Skin epidermis (tissue), 12 donors: Measurements from ENCODE around the gene KCNC1.
A peak's percentile ranks its signal among the peaks of the same experiment; 100 is the strongest.

ENCODE experiments used
- H3K27ac ChIP-seq, 21 experiments: fragments of 200-600 bp; sonication (generic) in 11 of 21; one replicate each; pipeline ENCODE4 v1.5.0; 2020; ENCODE audit warnings: mild to moderate bottlenecking in 3 of 21, inconsistent platforms in 2 of 21, moderate library complexity in 2 of 21
- H3K4me3 ChIP-seq, 7 experiments: fragments of 200-600 bp; sonication (generic) in 2 of 7; one replicate each; pipeline ENCODE4 v1.5.0; 2020; ENCODE audit warnings: inconsistent platforms in 2 of 7, mild to moderate bottlenecking in 2 of 7, moderate library complexity in 1 of 7

KCNC1 gene

DNA sequence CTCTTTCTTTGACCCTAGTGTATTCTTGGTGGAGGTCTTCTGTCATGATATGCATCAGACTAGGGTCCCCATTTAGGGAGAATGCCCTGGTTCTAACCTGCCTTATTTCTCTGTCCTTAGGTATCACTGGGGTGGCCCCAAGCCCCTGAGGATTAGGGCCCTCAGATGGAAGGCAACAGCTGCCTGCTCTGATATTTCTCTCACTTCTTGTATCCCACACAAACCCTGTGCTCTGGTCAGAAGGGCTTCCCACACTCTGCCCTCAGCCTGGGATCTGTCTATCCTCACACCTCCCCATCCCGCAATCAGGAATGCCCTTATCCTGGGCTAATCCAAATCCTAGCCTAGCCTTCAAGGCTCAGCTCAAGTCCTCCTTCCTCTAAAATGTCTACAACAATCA is 75.5 kb downstream of the KCNC1 start:
- Histone ChIP-seq H3K27ac (no peak overlapping the region), H3K4me3 (no peak overlapping the region)

DNA sequence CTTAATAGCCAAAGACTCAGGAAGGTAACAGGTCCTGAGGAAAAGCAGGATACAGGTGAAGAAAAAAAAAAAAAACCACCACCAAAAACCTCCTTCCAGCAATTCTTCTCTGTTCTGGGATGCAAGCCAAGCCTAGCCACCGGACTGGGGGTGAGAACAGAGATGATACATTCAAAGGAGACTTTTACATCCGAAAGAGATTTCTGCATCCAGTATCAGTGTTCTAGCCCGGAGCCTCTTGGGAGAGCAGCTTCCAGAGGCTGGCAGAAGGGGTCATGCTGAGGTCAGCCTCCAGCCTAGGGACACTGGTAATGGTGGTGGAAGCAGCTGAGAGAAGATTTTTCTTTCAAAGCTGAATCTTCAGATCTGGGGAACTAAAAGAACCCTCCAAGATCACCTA is 76.2 kb downstream of the KCNC1 start:
- Histone ChIP-seq H3K27ac (no peak overlapping the region), H3K4me3 (no peak overlapping the region)

DNA sequence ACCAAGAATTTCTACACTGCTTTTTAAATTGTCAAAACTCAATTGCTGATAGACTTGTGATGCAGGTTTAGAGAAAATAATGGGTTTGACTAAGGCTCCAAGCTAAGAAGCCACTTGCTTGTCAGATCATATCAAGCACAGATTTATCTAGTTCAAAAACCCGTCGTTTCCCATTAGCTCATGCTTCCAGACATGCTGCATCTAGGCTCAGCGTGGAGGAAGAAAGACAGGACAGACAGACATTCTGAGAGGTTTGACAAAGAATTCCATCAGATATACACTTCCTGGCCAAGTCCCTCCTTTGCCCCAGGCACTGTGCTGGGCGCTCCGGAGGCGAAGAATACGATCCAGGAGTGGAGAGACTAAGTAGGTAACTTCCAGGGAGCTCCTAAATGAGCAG is 76.8 kb downstream of the KCNC1 start:
- H3K4me3 ChIP-seq, result no peak overlapping the region
- H3K27ac ChIP-seq, result no peak overlapping the region

DNA sequence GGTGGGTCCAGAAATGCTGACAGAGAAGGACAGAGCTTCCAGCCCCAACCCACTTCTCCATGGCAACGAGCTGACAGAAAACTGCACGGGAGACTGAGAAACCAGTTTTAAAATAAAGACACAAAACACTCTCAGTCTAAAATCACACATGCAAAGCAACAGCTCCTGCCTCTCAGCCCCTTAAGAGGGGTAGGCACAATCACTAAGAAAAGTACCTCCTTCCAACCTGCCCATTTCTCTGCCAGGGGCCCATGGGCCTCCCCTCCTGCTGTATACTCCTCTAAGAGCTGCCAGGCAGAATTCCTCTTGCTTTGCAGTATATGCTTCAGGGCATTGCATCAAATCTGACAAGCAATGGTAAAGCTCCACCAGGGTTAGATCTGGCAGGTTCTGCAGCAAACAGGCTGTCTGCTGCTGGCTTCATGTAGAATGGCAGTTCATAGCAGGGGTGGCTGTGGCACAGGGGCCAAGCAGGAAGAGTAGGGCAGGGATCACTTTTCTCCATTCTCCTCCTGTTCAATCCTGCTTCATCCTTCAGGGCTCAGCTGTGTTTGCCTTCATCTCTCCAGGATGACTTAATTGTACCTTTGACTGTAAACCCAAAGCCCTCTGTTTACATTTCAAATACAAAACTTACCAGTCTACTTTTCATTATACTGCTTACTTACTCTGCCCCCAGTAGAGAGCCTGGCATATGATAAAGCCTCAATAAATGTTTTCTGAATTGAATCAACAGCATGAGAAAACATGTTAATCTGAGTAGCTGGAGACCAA is 77.7 kb downstream of the KCNC1 start:
- no peak overlapping the region for H3K27ac ChIP-seq
- H3K4me3 ChIP-seq, result no peak overlapping the region

DNA sequence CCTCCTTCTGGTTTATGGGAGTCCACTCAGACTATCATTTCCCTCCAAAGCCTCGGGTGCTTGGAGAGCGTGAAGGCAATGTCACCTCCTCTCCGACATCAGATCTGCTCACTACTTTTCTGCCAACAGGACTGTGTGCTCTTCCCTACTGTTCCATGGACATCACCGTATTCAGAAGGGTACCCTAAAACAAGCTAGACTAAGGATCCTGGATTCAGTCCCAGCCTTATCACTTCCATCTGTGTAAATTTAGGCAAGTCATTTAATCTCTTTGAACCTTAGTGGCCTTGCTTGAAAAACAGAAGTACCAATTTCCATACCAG is 78.2 kb downstream of the KCNC1 start:
- H3K27ac ChIP-seq, result no peak overlapping the region

DNA sequence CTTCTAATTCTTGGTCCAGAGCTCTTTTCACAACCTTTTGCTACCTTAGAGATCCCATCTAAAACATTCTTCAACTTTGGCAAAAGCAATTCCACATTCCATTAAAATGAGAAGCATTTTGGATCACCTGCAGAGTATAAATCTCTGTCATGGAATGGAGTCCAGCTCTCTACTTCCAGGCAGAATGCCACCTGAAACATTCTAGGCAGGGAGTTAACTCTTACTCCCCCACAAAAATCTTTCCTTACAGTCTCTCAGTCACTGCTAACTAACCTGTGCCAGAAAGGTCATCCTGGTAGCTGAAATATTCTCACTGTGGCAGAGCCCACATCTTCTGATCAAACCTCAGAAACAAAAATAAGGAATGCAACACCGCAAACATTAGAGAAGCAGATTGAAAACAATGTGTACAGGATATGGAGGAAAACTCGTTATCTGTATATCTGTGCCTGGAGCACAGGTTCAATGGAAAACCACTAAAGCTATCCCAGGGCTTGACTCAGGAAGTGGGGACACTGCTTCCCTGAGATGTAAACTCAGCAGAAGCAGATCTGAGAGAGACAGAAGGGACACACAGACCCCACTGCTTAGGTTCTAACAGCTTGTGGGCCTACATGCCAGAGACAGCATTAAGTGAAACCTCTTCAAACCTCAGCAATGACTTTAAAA is 78.9 kb downstream of the KCNC1 start:
- no peak overlapping the region for H3K4me3 ChIP-seq
- no peak overlapping the region for H3K27ac ChIP-seq

More for the DNA sequence above, 78.2 kb downstream of the KCNC1 start:
- H3K4me3 ChIP-seq, result no peak overlapping the region

DNA sequence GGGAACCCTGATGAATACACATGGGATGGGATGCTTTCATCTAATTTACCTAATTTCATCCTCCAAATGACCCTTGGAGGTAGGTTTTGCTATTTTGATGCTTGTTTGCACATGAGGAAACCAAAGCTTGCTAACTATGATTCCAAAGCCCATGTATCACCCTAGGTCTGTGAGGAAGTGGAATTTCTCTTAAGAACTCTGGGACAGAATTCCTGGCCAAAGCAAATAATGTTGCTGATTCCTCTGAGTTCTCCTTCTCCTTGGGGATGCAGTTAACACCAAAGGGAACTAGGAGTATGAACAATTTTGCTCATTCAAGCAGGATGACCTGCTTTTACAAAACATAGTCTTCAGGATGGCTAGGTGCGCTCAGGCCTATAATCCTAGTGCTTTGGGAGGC is 80.0 kb downstream of the KCNC1 start:
- Histone ChIP-seq H3K27ac (no peak overlapping the region), H3K4me3 (no peak overlapping the region)

DNA sequence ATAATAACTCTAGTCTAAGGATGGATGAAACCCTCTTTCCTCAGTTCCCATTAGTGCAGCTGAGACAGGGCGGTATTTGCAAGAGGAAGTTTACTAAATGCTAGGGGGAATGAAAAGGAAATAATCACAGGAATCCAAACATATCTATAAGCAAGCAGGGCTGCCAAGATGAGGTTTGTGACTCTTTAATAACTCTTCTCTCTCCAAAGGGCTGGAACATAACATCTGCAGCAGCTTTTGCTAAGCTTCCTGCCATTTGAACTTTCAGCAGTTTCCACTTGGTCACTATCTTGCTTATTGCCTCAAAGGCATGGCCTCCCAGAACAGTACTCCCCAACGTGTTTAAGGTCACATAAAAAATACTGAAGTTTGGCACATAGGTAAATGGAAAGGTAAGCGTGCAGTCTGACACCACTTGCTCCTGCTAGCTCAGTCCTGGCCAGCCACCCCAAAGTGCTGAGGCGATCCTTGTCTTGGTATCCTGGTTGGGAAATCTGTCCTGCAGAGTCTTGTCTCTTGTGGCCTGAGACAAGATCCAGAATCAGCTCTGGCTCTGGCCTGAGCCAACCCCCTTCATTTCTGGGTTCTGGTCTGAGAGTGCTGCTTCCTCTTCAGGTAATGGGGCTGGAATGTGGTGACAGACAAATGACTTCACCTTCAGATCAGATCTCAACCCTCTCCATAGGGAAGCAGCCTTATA is 81.8 kb downstream of the KCNC1 start:
- Histone ChIP-seq H3K27ac (no peak overlapping the region), H3K4me3 (no peak overlapping the region)

DNA sequence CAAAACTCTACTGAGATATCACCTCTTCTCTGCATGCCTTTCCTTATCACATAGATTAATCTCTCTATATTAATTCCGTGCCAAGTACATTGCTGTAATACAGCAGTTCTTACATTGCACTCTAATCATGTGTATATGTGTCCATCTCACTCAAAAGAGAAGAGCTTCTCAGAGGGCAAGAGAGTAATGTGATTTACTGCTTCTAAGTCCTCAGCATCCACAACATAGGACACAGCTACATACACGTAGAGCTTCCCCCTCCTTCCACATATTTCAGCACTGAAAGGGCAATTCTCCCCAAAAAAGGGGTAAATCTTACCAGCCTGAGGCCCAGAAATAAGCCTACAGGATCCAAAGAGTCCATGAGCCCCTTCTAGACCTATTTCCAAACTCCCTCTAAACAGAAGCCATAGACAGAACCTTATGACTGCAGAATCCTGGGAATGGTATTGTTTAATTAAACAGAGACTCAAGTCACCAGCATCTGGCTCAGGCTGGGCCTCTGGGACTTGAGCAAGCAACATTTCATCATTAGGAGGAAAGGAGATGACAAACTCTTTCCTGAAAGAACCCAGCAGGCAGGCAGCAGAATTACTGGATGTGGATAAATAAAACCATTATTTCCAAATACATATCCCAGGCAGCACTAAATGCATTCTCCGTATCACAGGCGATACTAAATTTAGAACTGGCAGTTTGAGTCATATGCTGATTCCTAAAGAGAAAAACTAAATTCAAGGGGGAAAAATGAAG is 87.2 kb downstream of the KCNC1 start:
- Histone ChIP-seq H3K4me3 (no peak overlapping the region), H3K27ac (no peak overlapping the region)

DNA sequence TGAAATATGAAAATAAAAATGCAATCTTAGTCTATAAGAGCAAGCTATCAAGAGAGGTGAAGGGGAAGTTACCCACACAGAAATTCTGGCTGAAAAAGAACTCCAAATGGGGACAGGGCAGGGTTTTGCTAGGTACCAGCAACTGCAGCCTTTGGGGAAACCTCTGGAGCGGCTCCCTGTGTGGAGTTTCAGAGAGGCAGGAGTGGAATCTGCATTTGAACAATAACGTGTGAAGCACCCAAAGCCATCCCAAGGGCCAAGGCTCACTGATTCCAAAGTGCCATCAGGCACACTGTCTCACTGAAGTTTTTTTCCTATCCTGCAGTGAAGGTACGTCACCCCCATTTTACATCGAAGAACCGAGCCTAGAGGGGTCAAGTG is 87.8 kb downstream of the KCNC1 start:
- Histone ChIP-seq H3K4me3 (no peak overlapping the region), H3K27ac (no peak overlapping the region)

DNA sequence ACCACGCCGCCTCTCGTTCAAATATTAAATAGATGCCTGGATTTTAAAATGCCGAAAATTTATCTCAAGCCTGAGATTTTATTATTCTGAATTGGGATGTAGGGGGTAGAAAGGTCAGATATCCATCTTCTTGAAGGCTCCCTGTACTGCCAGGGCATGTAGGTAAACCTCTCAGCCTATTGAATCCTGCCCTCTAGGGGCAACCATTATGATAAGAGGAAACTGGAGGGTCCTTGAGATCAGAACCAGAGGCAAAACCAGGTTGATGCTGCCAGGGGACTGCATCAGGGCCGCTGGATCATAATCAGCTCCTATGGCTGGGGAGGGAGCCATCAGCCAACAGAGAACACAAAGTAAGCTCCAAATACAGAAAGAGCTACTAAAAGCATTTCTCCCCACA is 92.4 kb downstream of the KCNC1 start:
- no peak overlapping the region for H3K4me3 ChIP-seq
- no peak overlapping the region for H3K27ac ChIP-seq

DNA sequence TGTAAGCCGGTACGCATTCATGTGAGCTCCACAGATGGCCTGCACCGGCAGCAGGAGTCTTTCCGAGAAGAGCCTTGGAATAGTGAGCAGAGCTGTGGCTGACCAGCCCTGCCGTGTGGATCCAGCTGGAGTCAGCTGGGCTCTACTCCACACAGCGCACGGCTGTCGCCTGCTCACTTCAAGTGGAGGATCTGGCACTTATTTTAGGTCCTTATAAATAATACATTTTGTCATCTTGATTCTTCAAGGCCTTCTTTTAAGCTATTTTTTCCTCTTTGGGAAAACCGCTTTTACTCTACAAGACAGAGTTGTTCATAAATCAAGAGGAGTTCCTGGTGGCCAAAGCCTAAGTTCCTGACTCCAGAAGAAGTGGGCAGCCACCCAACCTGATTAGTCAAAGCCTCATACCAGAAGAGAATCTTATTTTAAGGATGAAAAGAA is 93.8 kb downstream of the KCNC1 start:
- Histone ChIP-seq H3K27ac (peak overlapping the region in 1 of 21 experiments; percentile 7), H3K4me3 (no peak overlapping the region)

DNA sequence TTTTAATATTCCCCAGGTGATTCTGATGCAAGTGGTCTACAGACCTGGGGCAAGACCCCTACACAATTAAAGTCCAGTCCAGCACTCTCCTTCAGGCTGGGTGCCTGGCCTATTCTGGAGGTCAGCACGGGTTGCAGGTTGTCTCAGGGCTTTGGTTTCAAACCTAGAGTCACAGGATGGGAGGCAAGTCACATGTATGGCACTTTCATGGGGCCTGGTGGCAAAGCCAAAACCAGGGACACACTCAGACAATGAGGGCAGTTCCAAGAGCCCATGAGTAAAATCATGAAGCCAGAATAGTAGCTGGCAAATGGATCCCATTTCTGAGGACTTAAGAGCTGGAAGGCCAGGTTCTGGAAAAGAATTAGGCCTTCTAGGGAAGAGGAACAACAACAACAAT is 96.6 kb downstream of the KCNC1 start:
- H3K27ac ChIP-seq, result no peak overlapping the region
- no peak overlapping the region for H3K4me3 ChIP-seq

DNA sequence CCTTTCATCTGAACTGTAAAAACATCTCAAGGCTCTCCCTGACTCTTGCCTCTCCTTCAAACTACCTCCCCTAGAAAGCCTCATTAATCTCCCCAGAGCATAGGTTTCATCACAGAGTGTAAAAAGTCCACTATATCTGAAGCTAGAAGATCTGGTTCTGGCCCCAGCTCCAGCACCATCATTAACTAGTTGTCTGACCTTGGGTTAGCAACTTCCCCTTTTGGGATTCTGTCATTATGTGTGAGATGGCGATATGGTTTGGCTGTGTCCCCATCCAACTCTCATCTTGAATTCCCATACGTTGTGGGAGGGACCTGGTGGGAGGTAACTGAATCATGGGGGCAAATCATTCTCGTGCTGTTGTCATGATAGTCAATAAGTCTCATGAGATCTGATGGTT is 97.3 kb downstream of the KCNC1 start:
- H3K27ac ChIP-seq, result no peak overlapping the region
- H3K4me3 ChIP-seq, result no peak overlapping the region
